Measurements from ENCODE around the gene BSDC1.
"Not testable (repeated sequence)": the region's sequence is repeated elsewhere in the genome, so short reads cannot be mapped to it uniquely, and the experiment has no call there.

The BSDC1 gene

DNA sequence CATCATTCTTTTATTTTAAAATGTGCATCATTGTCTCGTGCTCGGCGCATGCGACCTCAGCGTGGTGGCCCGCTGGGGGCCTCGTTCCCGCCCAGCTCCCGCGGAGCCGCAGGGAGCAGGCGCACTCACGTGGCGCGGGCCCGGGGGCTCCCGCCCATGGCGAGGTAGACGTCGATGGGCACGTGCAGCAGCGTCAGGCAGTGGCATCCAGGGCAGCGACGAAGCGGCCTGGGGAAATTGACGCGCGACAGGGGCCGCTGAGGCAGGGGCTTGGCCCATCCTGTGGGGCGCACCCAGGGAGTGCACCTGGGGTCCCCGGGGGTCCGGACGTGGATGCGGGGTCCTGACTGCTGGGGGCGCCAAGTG, 33.0 kb downstream of the BSDC1 start:
- in situ Hi-C loops (cut with MboI; ENCODE audit: low sequenced_read_pairs), result no loop called here

DNA sequence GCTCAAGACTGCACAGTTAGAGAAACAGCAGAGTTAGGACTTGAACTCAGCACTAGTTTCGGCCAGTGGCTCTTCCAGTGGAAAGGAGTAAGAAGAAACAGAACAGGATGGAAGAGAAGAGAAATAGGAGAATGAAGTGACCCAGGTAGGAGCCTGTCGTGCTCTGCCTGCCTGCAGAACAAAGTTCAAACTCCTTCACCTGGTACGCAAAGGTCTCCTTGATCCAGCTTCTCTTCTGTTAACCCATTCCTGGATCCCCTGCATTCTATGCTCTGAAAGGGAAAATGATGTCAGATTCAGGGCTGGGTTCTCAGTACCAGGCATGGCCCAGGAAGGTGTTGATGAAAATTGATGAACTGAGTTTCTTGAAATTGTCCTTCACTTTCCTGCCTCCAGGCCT, 35.8 kb downstream of the BSDC1 start:
- in situ Hi-C loops (cut with MboI; ENCODE audit: low sequenced_read_pairs), result no loop called here

DNA sequence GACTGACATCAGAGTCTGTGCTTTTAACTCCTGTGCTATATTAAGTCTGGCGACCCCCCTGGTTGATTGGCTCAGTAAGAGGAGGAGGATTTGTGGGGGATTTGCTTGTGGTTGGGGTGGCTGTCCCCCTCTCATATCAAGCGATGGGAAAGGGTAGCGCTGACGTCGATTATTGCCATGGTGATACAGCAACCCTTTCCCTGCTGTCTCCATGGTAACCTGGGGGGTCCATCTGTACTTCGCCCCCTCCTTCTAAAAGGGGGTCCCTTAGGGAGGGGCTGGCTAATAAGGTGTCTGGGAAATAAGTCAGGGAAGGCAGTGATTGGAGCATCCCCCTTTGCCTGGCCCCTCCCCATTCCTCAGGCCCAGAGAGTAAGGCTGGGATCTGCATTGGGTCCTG, 36.6 kb downstream of the BSDC1 start:
- in situ Hi-C loops (cut with MboI; ENCODE audit: low sequenced_read_pairs), result no loop called here

DNA sequence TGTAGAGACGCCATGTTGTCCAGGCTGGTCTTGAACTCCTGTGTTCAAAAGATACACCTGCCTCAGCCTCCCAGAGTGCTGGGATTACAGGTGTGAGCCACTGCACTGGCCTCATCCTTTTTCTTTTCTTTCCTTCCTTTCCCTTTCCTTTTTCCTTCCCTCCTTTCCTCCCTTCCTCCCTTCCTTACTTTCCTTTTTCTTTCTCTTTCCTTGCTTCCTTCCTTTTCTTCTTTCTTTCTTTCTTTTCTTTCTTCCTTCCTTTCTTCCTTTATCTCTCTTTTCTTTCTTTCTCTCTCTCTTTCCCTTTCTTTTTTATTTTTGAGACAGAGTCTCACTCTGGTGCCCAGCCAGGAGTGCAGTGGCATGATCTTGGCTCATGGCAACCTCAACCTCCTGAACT, 37.8 kb downstream of the BSDC1 start:
- in situ Hi-C loops (cut with MboI; ENCODE audit: low sequenced_read_pairs), result no loop called here

GRCh38 chr1:32355778-32356177, 38.5 kb downstream of the BSDC1 start:
- in situ Hi-C loops (cut with MboI; ENCODE audit: low sequenced_read_pairs), result not testable (repeated sequence)

- in situ Hi-C loops (cut with MboI; ENCODE audit: low sequenced_read_pairs), result no loop called here
Measured at GRCh38 chr1:32353886-32354570, 40.2 kb downstream of the BSDC1 start.

DNA sequence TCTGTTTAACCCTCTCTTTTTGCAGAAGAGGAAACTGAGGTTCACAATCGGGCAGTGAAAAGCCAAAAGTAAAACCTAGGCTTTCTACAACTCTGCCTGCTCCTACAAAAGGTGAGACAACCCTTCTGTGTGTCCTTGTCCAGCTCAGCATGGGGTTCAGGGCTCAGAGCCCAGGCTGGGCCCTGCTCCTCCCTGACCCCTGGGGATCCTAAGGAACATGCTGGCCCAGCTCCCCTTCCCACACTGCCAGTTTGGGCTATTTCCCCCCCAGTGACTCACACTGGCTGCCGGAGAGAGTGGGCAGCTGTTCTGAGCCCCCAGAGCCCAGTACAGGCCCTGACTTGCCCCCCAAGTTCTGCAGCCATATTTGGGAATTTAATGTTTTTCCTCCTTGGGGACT, 40.8 kb downstream of the BSDC1 start:
- in situ Hi-C loops (cut with MboI; ENCODE audit: low sequenced_read_pairs), result no loop called here

- in situ Hi-C loops (cut with MboI; ENCODE audit: low sequenced_read_pairs), result no loop called here
Measured at GRCh38 chr1:32352831-32353383, 41.3 kb downstream of the BSDC1 start.

DNA sequence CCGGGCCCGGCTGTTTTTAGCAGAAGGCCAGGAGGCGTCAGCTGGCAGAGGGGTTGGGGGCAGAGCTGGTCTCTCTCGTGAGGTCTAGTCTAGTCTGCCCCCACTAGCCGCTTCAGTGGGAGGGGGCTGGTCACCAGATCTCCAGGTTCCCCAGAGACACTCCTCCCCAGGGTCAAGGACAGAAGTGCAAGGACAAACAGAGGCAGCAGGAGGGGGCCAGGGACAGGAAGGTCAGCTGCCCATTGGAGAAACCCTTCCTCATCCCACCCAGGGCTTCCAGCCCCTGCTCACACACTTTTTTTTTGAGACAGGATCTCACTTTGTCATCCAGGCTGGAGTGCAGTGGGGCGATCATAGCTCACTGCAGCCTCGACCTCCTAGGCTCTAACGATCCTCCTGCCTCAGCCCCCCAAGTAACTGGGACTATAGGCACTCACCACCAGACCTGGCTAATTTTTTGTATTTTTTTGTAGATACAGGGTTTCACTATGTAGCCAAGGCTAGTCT, 41.9 kb downstream of the BSDC1 start:
- in situ Hi-C loops (cut with MboI; ENCODE audit: low sequenced_read_pairs), result no loop called here

DNA sequence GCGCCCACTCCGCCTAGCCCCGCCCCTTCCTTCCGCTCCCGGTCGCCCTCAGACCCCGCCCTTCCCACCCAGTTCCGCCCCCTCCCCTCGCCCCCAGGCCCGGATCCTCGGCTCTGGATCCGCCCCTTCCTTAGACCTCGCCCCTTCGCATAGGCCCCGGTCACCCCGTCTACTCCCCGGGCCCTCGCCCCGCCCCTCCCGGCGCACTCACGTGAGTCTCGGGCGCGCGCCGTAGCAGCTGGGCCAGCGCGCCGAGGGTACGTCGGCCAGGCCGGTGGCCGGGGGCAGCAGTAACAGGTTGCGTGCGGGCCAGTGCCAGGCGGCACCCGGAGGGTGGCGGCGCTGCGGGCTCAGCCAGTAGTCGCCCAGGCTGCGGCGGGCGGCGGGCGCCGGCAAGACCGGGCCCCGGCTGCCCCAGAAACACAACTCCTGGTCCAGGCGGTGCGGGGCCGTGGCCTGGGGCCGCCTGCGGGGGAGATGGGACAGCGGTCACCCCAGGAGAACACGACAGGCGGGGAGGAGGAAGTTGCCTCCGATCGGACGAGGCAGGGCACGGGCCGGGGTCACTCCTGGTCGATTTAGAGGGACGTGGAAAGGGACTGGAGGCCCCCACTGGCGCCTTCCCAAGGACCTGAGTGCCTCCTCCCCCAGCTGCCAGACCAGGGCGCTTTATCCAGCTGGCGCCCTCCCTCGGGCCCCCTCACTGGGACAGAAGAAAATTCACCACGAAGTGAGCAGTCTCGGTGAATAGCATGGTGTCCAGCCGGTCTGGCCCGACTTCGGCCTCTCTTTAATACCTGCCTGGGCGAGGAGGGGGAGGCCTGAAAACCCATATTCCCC, 42.6 kb downstream of the BSDC1 start:
- in situ Hi-C loops (cut with MboI; ENCODE audit: low sequenced_read_pairs), result no loop called here

DNA sequence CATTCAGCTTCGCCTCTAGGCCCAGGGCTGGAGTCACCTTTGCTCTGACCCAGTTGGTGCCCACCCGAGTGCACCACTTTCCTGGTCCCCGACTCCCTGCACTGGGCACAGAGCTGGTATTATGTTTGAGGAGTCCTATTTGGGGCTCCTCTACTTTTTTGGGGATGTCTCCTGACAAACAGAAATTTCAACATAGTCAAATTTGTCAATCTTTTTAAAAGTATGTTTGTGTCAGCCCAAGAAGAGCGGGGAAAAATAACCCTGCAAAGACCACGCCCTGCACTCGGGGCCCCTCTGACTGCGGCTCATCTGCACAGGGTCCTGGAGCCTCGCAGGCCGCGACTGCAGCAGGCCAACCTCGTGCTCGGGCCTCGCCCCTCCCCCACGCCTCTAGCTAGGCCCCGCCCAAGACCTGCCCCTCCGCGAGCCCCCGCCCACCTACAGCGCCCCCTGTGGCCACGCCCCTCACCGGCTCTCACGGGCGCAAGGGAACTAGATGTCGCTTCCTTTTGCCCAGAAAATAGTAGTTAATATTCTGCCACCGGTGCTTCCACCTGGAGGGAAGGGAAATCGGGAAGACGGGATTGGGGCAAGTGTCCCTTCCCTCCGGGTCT, 43.3 kb downstream of the BSDC1 start:
- in situ Hi-C loops (cut with MboI; ENCODE audit: low sequenced_read_pairs), result no loop called here

DNA sequence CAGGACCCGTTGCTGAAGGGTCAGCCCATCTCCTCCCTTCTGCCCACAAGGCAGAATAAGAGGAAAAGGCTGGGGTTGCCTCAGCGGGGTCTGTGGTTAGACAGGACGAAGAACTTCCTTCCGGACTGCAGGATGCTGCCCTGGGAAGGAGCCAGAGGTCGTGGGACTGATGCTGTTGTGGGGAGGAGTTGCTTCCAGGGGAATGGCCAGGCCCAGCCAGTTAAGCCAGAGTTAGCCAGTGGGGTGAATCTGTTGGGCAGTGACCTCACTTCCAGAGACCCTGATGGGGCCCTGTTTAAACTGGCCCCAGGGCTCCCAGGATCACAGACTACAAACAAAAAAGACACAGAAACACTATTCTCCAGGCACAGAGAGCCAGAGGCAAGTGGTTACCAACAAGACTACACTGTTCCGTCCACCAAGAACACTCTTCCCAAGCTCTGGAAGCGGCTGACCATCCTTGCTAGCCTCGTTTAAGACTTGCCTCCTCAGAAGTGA, 45.0 kb downstream of the BSDC1 start:
- in situ Hi-C loops (cut with MboI; ENCODE audit: low sequenced_read_pairs), result no loop called here

- in situ Hi-C loops (cut with MboI; ENCODE audit: low sequenced_read_pairs), result no loop called here
Measured at GRCh38 chr1:32346532-32347157, 47.6 kb downstream of the BSDC1 start.

- in situ Hi-C loops (cut with MboI; ENCODE audit: low sequenced_read_pairs), result no loop called here
Measured at GRCh38 chr1:32345289-32345827, 48.9 kb downstream of the BSDC1 start.

GRCh38 chr1:32342704-32343103, 51.5 kb downstream of the BSDC1 start:
- in situ Hi-C loops (cut with MboI; ENCODE audit: low sequenced_read_pairs), result no loop called here

DNA sequence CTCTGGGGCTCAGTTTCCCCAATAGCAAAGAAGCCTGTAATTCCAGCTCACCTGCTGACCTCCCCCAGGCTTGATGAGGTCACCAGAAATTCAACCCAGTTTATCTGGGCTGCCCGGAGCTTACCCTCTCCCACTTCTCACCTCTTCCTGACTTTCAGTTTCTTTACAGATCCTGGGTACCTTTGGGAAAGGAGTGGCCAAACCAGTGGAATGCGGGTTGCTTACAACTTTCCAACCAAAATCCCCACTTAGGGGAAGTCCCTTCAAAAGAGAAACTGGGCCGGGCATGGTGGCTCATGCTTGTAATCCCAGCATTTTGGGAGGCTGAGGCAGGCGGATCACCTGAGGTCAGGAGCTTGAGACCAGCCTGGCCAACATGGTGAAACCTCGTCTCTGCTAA, 52.3 kb downstream of the BSDC1 start:
- in situ Hi-C loops (cut with MboI; ENCODE audit: low sequenced_read_pairs), result no loop called here

- in situ Hi-C loops (cut with MboI; ENCODE audit: low sequenced_read_pairs), result no loop called here
Measured at GRCh38 chr1:32341186-32341757, 53.0 kb downstream of the BSDC1 start.

DNA sequence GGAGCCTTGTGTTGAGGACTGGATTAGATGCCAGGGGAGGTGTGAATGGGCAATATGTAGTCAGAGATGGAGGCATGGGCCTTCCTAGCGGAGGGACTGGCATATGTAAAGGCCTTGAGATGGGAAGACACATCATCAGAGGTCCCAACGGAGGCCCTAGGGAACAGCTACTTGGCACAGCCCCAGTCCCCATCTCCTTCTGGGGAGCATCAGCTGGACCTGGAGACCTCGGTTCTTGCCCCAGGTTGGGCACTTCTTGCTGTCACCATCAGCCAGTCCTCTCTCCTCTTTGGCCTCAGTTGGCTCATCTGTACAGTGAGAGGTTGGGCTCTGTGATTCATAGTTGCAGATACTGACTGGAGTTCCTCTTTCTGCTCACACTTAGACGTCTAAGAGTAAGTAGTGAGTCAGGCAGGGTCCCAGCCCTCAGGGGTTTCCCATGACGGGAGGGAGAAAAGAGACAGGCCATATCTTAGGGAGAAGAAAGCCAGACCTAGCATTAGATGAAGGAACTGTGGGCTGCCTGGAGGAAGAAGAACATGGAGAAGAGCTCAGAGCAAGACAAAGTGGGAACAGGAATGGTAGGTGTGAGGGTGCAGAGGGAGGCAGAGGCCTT, 54.8 kb downstream of the BSDC1 start:
- in situ Hi-C loops (cut with MboI; ENCODE audit: low sequenced_read_pairs), result no loop called here

GRCh38 chr1:32338637-32339145, 55.5 kb downstream of the BSDC1 start:
- in situ Hi-C loops (cut with MboI; ENCODE audit: low sequenced_read_pairs), result no loop called here
